Coronary artery (tissue), 2 donors: ENCODE measurements around the gene RAB28.

ENCODE experiments used
- DNase-seq: peaks from one replicate; pipeline ENCODE4 v3.0.0-alpha.2; 2017; ENCODE audit warnings: low spot score
- H3K27ac ChIP-seq, 2 donors: fragments of 200-600 bp; sonication (generic); one replicate each; pipeline ENCODE4 v1.5.1; 2016 to 2019
- H3K4me3 ChIP-seq: fragments of 200-600 bp; sonication (generic); 2 replicates; pipeline ENCODE4 v1.5.1; 2016; ENCODE audit warnings: mild to moderate bottlenecking, moderate library complexity
- CTCF ChIP-seq: fragments of 200-600 bp; sonication (generic); IDR thresholded peaks from one replicate; pipeline ENCODE4 v1.5.1; 2019; ENCODE audit warnings: antibody characterized with exemption

Gene RAB28

GRCh38 chr4:13522282-13523104 lies 38.4 kb upstream of the RAB28 start:
- DNase-seq: no peak
- TF ChIP-seq CTCF: no peak
- H3K27ac ChIP-seq: no peak overlapping the region
- peak overlapping the region; percentile 34 for H3K4me3 ChIP-seq

- TF ChIP-seq CTCF: no peak
- H3K4me3 ChIP-seq: no peak overlapping the region
- H3K27ac ChIP-seq: no peak overlapping the region
- DNase-seq: no peak
Measured at GRCh38 chr4:13521047-13521446, 36.9 kb upstream of the RAB28 start.

GRCh38 chr4:13516315-13516860 lies 32.2 kb upstream of the RAB28 start:
- H3K4me3 ChIP-seq: no peak overlapping the region
- TF ChIP-seq CTCF: no peak
- DNase-seq: no peak
- H3K27ac ChIP-seq: no peak overlapping the region

GRCh38 chr4:13515268-13515667 lies 31.1 kb upstream of the RAB28 start:
- Histone ChIP-seq H3K4me3 (no peak overlapping the region), H3K27ac (no peak overlapping the region)
- no peak for TF ChIP-seq CTCF
- no peak for DNase-seq

GRCh38 chr4:13514722-13515121 lies 30.6 kb upstream of the RAB28 start:
- no peak for DNase-seq

GRCh38 chr4:13511101-13511500 lies 27.0 kb upstream of the RAB28 start:
- DNase-seq: no peak
- Histone ChIP-seq H3K4me3 (no peak overlapping the region), H3K27ac (no peak overlapping the region)
- TF ChIP-seq CTCF: no peak

More at GRCh38 chr4:13514722-13515121, 30.6 kb upstream of the RAB28 start:
- no peak overlapping the region for H3K27ac ChIP-seq
- no peak overlapping the region for H3K4me3 ChIP-seq
- TF ChIP-seq CTCF: no peak

- no peak for TF ChIP-seq CTCF
- DNase-seq: no peak
- Histone ChIP-seq H3K4me3 (no peak overlapping the region), H3K27ac (no peak overlapping the region)
Measured at GRCh38 chr4:13509442-13509841, 25.3 kb upstream of the RAB28 start.
